Breast epithelium (tissue), 3 donors: Measurements from ENCODE around the gene ANKS3.

Experiments
- POLR2A ChIP-seq: fragments of 450-650 bp; IDR thresholded peaks from one replicate; pipeline ENCODE4 v1.6.1; 2016; ENCODE audit warnings: antibody characterized with exemption, mild to moderate bottlenecking, moderate library complexity
- TF ChIP-seq, protein P1 (sequence below), 3 donors: fragments of 450-650 bp; IDR thresholded peaks; one replicate each; pipeline ENCODE4 v1.5.1; 2016 to 2017; ENCODE audit warnings: antibody characterized with exemption in 3 of 3, mild to moderate bottlenecking in 3 of 3, moderate library complexity in 3 of 3

DNA sequence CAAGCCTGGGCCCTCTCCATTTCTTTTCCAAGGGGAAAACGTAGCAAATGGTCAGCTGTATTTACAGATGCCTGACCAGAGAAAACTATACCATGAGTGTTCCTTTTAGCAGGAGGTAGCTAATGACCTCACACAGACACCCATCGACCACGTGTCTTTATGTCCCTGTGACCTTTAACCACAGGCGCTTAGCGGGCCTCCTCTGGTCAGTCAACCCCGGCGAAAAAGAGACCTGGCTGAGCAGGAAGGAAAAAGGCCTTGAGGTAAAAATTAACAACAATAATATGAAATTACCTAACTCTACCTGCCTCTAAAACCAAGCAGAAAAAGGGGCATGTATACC is 31.6 kb downstream of the ANKS3 start:
- no peak for TF ChIP-seq POLR2A
- TF ChIP-seq, protein P1, sequence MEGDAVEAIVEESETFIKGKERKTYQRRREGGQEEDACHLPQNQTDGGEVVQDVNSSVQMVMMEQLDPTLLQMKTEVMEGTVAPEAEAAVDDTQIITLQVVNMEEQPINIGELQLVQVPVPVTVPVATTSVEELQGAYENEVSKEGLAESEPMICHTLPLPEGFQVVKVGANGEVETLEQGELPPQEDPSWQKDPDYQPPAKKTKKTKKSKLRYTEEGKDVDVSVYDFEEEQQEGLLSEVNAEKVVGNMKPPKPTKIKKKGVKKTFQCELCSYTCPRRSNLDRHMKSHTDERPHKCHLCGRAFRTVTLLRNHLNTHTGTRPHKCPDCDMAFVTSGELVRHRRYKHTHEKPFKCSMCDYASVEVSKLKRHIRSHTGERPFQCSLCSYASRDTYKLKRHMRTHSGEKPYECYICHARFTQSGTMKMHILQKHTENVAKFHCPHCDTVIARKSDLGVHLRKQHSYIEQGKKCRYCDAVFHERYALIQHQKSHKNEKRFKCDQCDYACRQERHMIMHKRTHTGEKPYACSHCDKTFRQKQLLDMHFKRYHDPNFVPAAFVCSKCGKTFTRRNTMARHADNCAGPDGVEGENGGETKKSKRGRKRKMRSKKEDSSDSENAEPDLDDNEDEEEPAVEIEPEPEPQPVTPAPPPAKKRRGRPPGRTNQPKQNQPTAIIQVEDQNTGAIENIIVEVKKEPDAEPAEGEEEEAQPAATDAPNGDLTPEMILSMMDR (IDR thresholded peaks at IDR 0.05): no peak
